Measurements from ENCODE around the gene GPRIN3.

The GPRIN3 gene

DNA sequence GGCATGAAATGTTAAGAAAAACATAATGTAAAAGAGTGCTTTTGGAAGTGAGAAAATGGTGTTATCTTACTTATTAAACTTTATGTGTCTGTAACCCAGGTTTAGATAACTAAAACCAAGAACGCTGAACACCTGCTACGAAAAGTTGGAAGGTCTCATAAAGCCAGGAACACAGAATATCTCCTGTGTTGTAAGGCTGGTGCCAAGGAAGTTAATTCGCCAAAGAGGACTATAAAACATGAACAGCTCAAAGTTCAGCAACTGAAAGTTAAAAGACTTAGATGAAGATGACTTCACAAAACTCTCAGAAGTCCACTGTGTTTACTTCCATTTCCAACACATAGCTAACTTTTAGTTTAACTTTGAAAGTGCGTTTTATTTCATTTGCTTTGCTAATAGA lies 54.3 kb downstream of the GPRIN3 start:
- no peak for TF ChIP-seq CTCF (IDR thresholded peaks at IDR 0.05; ENCODE audit: insufficient read depth, low read length)
- TF ChIP-seq GABPA (IDR thresholded peaks at IDR 0.05; ENCODE audit: low read depth), result no peak
- no peak for TF ChIP-seq POLR2AphosphoS5 (IDR thresholded peaks at IDR 0.05; ENCODE audit: low read depth)
- TF ChIP-seq REST (IDR thresholded peaks at IDR 0.05; ENCODE audit: insufficient replicate concordance, low read depth), result no peak
- TF ChIP-seq SPI1 (IDR thresholded peaks at IDR 0.05; ENCODE audit: borderline replicate concordance, low read depth), result no peak
- no peaks in the 10 kb centered on the region for H3K27me3 ChIP-seq (ENCODE audit: insufficient read depth, poor library complexity, severe bottlenecking)
- no peak overlapping the region for H3K27ac ChIP-seq (replicated peaks)
- no peak for DNase-seq (ENCODE audit: low read depth in 1 of 2, low spot score in 1 of 2)
- H3K4me3 ChIP-seq (replicated peaks; ENCODE audit: insufficient read depth, low read length), result no peak overlapping the region

DNA sequence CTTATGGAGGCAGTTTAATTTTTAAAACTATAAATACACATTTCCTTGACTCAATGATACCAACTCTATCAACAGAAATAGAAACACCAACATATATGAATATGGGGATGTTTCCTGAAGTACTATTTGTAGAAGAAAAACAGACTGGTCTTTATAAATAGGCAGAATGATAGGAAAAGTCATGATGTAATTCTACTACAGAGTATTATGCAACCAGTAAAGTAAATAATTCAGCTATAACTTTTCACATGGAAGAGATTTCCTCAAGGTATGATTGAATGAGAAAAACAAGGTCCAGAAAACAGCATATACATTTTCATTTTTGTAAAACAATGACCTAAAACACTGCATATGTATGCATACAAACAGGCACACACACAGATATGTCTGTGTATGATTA lies 56.2 kb downstream of the GPRIN3 start:
- TF ChIP-seq POLR2AphosphoS5 (IDR thresholded peaks at IDR 0.05; ENCODE audit: low read depth), result no peak
- no peak for TF ChIP-seq CTCF (IDR thresholded peaks at IDR 0.05; ENCODE audit: insufficient read depth, low read length)
- no peak for TF ChIP-seq SPI1 (IDR thresholded peaks at IDR 0.05; ENCODE audit: borderline replicate concordance, low read depth)
- no peak for TF ChIP-seq GABPA (IDR thresholded peaks at IDR 0.05; ENCODE audit: low read depth)
- no peak for TF ChIP-seq REST (IDR thresholded peaks at IDR 0.05; ENCODE audit: insufficient replicate concordance, low read depth)

DNA sequence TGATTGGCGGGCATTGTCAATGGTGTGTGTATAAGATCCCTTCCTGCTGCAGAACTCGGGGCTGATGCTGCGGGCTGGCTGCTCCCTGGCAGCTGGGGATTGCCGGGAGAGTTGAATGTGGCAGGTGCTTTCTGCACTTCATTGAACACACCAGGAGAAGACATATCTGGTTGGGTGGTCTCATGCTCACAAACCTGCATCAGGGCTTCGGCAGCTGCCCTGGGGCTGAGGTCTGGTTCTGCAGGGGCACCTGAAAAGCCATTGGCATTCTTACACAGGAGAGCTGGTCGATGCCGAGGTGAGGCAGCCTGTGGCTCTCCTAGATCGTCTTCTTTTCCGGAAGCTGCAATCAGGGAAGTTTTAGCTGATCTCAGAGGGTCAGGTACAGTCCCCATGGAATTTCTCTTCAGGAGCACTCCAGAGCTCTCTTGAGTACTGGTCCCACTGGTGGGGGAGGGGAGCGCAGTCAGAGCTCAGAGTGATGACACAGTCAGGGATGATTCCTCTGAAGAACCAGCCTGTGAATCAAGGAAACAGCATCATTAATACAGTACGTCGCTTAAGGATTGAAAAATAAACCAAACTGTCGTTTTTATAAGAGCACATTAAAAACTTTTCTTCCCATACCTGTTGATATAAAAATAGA lies 57.8 kb downstream of the GPRIN3 start:
- DNase-seq (ENCODE audit: low read depth in 1 of 2, low spot score in 1 of 2), result no peak
- TF ChIP-seq SPI1 (IDR thresholded peaks at IDR 0.05; ENCODE audit: borderline replicate concordance, low read depth) (no peak), POLR2AphosphoS5 (IDR thresholded peaks at IDR 0.05; ENCODE audit: low read depth) (no peak), CTCF (IDR thresholded peaks at IDR 0.05; ENCODE audit: insufficient read depth, low read length) (no peak), REST (IDR thresholded peaks at IDR 0.05; ENCODE audit: insufficient replicate concordance, low read depth) (no peak), GABPA (IDR thresholded peaks at IDR 0.05; ENCODE audit: low read depth) (no peak)
- Histone ChIP-seq H3K27ac (replicated peaks) (no peak overlapping the region), H3K27me3 (ENCODE audit: insufficient read depth, poor library complexity, severe bottlenecking) (no peaks in the 10 kb centered on the region), H3K4me3 (replicated peaks; ENCODE audit: insufficient read depth, low read length) (no peak overlapping the region)

More for the DNA sequence above, 56.2 kb downstream of the GPRIN3 start:
- Histone ChIP-seq H3K27ac (replicated peaks) (no peak overlapping the region), H3K27me3 (ENCODE audit: insufficient read depth, poor library complexity, severe bottlenecking) (no peaks in the 10 kb centered on the region), H3K4me3 (replicated peaks; ENCODE audit: insufficient read depth, low read length) (no peak overlapping the region)
- no peak for DNase-seq (ENCODE audit: low read depth in 1 of 2, low spot score in 1 of 2)

All from HL-60 (cell line).